Activated T-helper 1 cell treated with anti-CD3 and anti-CD28 coated beads, Interleukin-2, amount 50 U/mL, for 16 hours (primary cell): ENCODE data around the gene RPAP2.
"Not testable (repeated sequence)": the region's sequence is repeated elsewhere in the genome, so short reads cannot be mapped to it uniquely, and the experiment has no call there.

Experiments used
- DNase-seq, 2 donors: peaks; one replicate each; pipeline ENCODE4 v3.0.0-alpha.2; 2020; ENCODE audit warnings: low read depth in 1 of 2, low spot score in 1 of 2

RPAP2 gene

DNA sequence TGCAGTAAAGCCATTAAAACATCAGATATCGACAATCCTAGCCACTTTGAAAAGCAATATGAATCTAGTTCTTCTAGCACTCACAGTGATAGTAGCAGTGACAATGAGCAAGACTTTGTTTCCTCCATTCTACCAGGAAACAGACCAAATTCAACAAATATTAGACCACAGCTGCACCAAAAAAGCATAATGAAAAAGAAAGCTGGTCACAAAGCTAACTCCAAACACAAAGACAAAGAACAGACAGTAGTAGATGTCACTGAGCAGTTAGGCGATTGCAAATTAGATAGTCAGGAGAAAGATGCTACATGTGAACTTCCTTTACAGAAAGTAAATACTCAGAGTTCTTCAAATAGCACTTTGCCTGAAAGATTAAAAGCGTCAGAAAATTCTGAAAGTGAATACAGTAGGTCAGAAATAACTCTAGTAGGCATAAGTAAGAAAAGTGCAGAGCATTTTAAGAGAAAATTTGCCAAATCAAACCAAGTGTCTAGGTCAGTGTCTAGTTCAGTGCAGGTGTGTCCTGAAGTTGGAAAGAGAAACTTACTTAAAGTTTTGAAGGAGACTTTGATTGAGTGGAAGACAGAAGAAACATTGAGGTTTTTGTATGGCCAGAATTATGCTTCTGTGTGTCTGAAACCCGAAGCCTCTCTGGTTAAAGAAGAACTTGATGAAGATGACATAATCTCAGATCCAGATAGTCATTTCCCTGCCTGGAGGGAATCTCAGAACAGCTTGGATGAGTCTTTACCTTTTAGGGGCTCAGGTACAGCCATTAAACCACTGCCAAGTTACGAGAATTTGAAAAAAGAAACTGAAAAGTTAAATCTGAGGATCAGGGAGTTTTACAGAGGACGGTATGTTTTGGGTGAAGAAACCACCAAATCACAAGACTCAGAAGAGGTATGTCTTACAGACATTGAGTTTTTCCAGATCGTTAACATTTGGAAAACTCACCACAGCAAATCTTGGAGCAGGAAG, 24.9 kb downstream of the RPAP2 start:
- DNase-seq: no peak

DNA sequence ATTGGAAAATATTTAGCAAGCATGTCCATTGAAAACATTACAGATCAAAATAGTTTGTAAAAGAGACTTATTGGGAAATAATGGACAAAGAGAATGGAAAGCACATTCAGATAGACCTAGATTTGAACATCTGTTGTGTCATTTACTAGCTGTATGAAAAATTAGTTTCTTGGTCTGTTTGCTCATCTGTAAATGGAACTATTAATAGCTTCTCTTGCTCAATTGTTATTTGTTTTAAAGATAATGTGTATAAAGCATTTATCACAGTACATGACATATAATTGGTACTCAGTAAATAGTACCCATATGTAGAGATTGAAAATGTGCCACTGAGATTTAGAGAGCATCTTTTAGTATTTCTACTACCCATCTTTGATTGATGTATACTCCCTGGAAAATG, 25.9 kb downstream of the RPAP2 start:
- no peak for DNase-seq

DNA sequence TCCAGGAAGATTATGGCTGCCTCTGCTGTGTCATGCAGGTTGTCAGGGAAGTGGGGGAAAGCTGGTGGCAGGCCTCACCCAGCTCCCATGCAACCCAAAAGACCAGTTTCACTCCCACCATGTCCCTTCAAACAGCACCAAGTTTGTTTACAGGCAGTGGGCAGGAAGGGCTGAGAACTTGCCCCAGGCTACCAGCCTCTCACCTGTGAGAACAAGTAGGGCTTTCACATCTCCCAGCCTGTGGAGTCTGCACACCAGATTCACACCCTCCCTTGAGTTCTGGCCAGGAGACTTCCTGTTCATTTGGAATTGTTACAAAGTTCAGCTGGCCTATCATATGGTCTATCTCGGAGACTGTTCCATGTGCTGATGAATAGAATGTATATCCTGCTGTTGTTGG, 27.8 kb downstream of the RPAP2 start:
- DNase-seq: no peak

DNA sequence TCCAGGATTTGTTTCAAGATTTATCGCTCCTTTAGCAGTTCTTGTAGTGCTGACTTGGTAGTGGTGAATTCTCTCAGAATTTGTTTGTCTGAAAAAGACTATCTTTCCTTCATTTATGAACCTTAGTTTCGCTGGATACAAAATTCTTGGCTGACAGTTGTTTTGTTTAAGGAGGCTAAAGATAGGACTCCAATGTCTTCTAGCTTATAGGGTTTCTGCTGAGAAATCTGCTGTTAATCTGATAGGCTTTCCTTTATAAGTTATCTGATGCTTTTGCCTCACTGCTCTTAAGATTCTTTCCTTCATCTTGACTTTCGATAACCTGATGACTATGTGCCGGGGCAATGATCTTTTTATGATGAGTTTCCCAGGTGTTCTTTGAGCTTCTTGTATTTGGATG, 28.9 kb downstream of the RPAP2 start:
- DNase-seq: no peak

DNA sequence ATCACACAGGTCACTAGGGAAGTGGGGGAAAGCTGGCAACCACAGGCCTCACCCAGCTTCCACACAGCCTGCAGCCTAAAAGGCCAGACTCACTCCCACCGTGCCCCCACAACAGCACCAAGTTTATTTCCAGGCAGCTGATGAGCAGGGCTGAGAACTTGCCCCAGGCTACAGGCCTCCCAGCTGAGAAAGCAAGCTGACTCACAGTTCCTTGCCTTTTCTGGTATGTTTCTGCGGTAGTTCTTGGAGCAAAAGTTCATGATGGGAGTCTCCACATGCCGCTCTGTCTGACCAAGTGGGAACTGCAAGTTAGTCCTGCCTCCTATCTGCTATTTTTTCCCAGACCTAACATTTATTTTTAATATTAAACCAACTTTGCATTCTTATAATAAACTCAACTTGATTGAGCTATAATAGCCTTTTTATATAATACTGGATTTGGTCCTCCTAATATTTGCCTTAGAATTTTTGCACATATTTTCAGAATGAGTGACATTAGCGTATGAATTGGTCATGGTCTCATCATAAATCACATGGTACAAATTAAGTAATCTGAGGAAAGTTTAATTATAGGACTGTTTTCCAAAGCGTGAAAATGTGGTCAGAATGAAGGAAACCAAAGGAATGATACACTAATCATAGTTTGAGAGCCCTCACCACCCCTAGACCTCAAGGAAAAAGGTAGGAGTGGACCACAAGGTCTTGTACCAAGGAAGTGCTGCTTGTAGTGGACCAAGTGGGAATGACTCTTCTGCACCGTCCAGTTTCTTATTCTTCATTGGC, 30.7 kb downstream of the RPAP2 start:
- no peak for DNase-seq

DNA sequence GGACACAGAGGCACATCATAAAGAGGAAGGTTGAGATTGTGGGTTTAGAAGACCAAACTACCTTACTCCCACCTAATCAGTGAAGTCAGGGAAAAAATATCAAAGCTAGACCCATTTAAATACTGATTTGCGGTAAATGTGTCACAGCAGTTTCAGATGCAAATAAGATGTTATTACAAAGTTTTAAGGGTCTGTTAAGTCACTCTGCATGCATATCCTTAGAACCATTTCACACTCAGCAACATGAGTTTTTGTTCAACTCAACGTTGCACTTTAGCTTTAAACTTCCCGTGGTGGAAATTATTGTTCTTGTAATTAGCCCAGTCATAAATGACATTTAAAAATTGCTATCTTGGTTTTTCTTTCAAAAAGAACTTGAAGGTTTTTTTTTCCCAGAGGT, 34.8 kb downstream of the RPAP2 start:
- DNase-seq: no peak

DNA sequence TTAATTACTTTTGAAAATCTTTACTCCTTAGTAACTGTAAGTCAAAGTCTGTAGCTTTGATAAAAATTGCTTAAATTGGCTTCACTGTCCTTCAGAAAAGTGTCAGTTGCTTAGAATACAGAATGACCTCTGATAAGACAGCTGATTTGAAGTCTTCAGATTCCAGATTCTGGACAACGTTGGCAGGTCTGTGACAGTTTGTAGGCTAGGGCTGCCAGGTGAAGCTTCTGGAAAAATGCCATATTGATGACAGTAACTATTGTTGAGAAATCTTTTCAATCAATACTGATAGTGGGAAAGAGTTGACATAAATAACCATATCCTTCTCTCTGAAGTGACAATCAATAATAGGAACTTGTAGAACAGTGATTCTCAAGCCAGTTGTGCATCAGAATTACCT, 41.3 kb downstream of the RPAP2 start:
- no peak for DNase-seq

DNA sequence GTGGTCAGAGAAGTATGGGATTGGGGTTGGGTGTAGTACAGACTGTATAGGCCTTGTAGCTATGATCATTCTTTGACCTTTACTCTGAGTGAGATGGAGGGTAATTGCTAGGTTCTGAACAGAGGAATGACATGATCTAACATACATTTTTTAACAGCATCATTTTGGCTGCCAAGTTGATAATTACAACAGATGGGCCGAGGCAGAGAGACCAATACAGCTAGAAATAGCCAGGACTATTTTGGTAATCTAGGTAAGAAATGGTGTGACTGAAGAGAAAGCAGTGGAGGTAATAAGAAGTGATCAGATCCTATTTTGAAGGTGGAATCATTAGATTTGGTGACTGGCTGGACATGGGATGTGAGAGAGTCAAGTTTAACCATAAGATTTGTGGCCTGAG, 43.5 kb downstream of the RPAP2 start:
- DNase-seq: no peak

DNA sequence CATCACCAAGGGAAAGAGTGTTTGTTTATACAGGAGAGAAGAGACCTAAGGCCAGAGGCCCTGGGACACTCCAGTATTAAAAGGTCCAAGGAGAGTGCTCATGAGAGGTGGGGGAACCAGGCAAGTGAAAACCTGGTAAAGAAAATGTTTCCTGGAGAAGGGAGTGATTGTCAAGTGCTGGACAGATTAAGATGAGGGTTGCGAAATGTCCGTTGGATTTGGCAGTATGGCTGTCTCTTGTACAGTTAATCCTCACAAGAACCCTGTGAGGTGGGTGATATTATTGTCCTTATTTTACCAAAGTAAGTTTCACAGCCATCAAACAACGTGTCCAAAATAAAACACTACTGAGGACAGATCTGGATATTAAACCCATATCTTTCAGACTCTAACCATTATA, 44.2 kb downstream of the RPAP2 start:
- DNase-seq: no peak

DNA sequence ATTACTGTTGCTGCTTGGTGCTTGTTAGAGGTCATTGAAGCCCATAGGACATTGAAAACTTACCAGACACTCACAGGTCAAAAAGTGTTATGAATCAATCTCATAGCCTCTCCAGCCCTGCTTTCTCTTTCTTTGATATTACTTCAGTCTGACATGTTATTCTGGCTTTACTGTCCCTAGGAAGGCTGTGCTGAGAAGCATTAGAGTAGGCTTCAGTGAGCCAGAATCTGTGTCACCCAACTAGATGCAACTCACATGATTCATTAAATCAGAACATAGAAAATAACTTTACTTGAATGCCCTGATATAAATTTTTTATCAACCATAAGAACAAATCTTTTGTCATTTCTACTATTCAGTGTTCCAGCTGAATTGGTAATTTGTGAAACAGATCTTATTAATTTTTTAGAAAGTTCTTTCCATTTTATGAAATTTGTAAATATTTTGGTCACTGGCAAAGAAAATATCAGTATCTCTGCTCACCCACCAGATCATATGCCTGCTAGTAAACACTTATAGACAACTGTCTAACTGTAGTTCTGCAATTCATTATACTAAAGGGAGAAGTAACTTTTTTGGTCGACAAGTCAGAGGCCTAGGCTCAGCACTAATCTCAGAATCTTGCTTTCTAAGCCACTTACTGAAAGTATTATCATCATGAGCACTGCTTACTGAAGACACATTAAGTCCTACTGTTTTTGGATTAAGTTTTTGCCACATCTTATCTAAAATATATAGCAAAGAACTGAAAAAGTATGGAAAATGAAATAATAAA, 48.2 kb downstream of the RPAP2 start:
- no peak for DNase-seq

DNA sequence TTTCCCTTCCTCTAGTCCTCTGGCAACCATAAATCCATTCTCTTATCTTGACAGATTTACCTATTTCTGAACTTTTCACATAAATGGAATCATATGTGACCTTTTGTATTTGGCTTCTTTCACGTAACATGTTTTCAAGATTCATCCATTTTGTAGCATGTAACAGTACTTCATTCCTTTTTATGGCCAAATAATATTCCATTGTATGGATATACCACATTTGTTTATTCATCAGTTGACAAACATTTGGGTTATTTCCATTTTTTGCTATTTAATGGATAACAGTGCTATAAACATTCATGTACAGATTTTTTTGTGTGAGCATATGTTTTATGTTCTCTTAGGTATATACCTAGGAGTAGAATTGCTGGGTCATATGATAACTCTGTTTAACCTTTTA, 54.0 kb downstream of the RPAP2 start:
- DNase-seq: no peak

DNA sequence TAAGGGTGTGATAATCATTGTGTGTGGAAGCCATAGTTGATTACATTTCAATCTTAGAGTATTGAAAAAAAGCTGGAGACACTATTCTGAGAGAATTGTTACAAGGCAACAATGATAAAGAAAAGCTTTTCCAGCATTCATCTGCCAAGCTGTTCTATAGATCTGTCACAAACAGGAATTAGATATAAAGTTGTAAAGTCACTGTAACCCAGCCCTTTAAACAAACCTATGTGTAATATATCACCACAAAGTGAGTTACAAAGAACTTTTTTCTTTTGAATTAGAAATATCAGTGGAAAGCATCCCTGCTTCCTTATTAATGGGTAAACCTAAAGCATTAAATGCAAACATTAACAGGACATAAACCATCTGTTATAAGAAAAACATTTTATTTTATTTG, 55.4 kb downstream of the RPAP2 start:
- DNase-seq: no peak

DNA sequence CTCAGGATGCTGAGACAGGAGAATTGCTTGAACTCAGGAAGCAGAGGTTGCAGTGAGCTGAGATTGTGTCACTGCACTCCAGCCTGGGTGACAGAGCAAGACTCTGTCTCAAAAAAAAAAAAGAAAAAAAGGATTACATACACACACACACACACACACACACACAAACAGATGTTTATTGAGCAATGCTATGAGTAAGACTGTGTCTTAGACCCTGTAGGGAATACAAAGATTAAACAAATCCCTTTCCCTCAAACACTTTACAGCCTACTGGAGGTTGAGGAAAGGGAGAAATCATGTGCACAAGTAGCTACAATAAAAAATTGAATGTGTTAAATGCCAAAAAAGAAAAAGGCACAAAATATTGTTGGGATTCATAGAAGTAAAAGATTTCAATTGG, 58.1 kb downstream of the RPAP2 start:
- no peak for DNase-seq

DNA sequence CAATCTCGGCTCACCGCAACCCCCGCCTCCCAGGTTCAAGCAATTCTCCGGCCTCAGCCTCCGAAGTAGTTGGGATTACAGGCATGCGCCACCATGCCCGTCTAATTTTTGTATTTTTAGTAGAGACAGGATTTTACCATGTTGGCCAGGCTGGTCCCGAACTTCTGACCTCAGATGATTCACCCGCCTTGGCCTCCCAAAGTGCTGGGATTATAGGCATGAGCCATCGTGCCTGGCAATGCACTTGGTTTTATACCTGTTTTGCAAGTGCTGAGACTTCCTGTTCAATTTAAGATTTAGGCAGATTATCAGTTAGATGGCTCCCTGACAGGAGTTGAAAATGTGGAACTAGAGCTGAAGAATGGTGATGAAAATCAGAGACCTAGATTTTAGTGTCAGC, 60.5 kb downstream of the RPAP2 start:
- DNase-seq: not testable (repeated sequence)

DNA sequence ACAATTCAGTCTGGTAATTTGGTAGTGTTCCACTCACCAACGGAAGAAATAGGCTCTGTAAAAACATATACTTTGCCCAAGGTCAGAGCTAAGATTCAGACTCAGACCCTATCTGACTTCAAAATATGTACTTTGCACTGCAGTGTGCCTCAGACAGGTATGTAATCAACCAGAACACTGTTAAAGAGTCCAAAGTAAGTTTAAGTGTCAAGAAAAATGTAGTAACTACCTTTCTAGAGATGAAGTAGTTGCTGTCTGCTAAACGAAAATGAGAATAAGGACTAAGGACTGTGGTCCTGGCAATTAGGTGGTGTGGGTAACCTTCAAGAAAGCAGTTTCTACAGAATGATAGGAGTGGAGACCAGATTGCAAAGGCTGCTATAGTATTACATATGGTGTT, 61.1 kb downstream of the RPAP2 start:
- DNase-seq: no peak

DNA sequence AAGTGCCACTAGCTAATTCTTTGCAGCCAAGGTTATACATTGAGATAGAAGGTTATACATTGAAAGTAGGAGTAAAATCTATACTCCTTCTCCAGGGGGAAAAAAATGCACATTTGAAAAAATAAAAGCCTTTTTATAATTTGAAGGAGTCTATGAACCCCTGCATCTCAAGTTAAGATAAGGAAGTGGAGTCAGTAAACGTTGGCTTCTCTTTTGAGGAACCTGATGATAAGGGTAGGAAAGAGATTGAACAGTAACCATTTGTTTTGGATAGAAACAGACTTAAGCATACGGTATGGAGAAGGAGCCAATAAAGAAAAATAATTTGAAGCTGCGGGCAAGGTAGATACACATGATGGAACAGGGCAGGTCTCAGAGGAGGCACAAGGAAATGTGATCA, 64.1 kb downstream of the RPAP2 start:
- no peak for DNase-seq

DNA sequence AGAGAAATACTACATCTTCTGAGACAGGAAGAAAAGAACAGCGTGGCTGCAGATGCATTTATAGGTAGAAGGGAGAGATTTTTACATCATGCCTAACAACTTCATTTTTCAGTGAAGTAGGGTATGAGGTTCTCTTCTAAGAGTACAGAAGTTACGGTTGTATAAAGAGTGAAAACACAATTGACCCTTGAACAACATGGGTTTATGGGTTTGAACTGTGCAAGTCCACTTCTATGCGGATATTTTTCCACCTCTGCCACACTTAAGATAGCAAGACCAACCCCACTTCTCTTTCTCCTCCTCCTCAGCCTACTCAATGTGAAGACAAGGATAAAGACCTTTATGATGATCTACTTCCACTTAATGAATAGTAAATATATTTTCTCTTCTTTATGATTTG, 64.5 kb downstream of the RPAP2 start:
- DNase-seq: no peak

DNA sequence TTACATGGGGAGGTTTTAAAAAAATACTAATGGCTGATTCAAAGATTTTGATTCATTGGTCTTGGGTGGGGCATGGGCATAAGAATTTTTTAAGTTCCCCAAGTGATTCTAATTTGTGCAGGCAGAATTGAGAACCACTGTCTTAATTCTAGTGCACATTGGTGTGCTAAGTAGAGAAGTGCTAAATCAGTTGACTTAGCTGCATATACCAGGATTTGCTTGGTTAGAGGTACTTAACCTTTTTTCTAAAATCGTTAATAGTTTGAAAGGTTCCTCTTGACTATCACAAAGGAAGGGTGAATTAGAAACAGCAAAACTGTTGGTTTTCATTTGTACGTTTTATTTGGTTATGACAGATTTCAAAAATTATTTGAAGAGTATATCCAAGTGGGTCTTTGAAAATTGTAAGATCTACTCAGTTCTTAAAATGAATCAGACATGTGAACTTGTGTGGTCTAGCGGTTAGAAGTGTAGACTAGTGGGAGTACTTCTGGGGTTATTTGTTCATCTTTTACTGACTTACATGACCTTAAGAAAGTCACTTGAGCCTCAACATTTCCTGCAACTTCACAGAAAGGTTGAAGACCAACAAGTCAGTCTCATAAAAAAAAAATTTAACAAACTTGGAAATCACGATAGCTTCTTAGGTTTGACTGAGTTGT, 66.7 kb downstream of the RPAP2 start:
- no peak for DNase-seq

DNA sequence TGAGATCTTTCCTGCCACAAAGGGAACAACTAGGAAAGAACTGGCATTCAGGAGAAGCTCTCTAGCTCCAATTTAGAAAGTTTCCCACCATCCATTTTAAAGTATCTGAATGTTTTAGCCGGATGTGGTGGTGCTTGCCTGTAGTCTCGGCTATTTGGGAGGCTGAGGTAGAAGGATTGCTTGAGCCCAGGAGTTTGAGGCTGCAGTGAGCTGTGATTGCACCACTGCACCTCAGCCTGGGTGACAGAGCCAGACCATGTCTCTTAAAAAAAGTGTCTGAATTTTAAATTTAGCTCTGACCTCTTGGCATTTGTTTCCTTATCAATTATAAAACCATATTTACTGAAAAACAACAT, 67.2 kb downstream of the RPAP2 start:
- no peak for DNase-seq

DNA sequence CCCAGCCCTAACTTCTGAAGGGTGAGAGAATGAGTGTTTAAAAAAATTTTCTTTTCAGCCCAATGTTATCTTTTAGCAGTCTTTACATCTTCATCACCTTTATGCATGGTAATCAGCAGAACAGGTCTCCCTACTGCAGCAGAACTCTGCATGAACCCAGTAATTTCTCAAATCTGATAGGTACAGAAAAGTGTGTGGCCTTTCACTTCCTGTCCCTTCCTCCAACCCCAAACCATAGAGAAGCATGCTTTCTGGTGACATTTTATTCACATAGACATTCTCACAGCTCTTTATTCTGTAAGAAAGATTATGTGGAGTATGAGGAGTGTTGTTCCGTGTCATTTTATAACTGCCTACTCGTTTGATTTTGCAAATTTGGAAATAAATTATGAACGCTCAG, 68.6 kb downstream of the RPAP2 start:
- no peak for DNase-seq

DNA sequence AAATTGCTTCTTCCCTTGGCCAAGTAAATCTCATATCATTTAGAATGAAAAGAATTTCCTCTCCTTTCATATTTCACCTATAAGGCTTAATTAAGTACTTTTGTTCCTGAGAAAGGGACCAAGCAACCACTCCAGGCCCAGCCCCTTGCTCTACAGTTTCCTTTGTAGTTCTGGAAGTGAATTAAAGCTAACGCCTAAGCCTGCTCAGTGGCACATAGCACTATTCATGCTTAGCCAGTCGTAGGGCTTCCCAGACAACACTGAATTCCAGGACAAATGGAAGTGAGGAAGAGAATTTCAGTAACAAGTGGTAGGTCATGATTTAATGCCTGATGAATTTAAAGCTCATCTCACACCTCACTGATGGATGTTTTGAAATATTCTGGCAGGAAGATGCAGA, 73.3 kb downstream of the RPAP2 start:
- DNase-seq: no peak
